ENCODE data around the gene TPSD1. TPM values are rescaled to one million over a fixed set of nuclear protein-coding genes. Genes with fewer than 3 reads are reported as not detected.
"Not testable (repeated sequence)": the region's sequence is repeated elsewhere in the genome, so short reads cannot be mapped to it uniquely, and the experiment has no call there.

Gene TPSD1
- total RNA-seq, 1 donor from 2014 or later, result not detected

DNA sequence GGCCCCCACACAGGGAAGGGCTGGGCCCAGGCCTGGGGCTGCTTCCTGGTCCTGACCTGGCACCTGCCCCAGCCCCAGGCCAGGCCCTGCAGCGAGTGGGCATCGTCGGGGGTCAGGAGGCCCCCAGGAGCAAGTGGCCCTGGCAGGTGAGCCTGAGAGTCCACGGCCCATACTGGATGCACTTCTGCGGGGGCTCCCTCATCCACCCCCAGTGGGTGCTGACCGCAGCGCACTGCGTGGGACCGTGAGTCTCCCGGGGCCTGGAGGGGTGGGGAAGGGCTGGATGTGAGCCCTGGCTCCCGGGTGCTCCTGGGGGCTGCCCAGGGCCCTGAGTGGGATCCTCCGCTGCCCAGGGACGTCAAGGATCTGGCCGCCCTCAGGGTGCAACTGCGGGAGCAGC lies 14.8 kb upstream of the TPSD1 start:
- DNase-seq (ENCODE audit: low read depth in 2 of 2), result not testable (repeated sequence)

DNA sequence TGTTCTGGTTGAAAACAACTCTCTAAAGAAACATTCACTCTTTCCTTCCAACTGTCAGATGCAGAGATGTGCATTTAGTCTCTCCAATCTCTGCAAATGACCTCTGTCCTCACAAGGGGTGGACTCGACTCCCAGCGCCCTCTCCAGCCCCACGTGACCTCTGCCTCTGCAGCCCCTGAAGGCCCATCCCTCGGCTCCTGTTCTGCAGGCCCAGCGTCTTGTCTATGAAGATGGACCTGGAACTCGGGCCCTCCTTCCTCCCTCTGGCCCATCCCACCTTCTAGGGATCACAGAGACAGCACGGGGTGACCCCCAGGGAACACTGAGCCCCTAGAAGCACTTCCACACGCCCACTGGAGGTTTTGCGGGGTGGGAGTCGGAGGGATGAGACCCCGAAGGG lies 12.5 kb upstream of the TPSD1 start:
- DNase-seq (ENCODE audit: low read depth in 2 of 2), result not testable (repeated sequence)

DNA sequence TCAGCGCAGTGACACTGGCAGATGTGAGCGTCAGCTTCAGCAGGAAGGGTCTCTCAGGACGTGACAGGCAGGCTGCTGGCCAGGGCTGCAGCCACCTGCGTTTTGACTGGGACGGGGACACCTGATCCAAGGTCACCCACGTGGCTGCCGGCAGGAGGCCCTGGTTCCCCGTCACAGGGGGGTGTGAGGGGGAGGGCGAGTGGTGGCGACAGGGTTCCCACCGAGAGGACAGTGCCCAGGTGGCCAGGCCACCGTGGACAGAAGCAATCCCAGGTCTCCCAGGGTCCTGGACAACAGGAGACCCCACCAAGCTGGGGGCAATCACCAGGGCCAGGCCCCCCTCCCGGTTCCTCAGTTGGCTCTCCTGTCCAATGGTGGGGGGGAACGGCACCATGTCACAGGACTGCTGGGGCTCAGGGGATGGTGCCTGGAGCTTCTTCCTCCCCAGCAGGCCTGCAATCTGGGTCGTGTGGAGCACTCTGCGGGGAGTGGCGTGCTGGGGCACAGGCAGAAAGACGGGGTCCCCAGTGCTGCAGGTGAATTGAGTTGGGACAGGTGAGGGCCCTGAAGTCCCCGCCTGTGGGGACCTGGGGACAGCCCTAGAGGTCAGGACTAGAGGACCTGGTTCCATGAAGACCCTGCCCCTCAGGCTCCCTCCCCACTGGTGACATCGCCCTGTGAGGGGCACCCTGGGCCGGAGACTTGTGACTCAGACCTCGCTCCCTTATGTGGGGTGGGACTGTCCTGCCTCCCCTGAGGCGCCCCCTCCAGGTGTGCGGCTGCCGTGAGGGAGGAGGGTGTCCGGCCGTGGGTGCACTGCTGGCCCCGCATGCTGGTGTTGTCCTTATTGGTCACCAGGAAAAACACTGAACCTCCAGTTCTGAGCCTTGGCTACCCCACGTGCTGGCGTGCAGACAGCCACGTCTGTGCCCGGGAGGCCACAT lies 11.7 kb upstream of the TPSD1 start:
- not testable (repeated sequence) for DNase-seq (ENCODE audit: low read depth in 2 of 2)

DNA sequence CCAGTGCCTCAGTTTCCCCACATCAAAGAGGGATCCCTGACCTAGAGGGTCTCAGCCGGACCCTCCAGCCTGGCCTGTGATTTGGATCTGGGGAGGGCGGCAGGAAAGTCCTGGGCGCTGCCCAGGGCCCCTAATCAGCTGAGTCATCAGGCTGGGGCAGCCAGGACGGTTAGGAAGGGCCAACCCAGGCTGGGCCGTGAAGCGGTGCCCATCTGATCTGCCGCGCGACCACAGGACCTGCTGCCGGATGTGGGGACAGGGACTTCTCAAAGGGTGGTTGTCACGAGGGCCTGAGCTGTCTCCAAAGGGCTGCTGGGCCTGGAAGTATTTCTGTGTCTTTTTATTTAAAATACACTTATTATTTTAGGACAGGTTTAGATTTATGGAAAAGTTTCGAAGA lies 11.0 kb upstream of the TPSD1 start:
- DNase-seq (ENCODE audit: low read depth in 2 of 2), result no peak

DNA sequence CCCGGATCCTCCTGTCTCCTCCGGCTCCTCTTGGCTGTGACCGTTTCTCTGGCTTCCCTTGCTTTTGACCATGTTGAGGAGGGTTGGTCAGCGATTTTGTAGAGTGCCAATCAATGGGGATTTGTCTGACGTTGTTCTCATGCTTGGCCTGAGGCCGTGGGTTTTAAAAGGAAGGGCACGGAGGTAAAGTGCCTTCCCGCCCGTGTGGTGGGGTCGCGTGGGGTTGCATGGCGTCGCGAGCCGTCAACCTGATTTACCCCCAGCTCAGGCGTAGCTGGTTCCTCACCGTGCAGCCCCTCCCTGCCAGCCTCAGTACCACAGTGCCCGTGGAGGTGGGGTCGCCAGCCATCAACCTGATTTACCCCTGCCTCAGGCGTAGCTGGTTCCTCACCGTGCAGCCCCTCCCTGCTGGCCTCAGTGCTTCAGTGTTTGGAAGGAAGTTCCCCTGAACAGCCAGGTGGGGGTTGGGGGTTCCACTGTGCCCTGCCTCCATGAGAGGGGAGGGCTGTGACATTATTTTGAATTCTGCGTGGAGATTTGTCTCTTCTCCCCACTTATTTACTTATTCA lies 10.3 kb upstream of the TPSD1 start:
- DNase-seq (ENCODE audit: low read depth in 2 of 2), result no peak

DNA sequence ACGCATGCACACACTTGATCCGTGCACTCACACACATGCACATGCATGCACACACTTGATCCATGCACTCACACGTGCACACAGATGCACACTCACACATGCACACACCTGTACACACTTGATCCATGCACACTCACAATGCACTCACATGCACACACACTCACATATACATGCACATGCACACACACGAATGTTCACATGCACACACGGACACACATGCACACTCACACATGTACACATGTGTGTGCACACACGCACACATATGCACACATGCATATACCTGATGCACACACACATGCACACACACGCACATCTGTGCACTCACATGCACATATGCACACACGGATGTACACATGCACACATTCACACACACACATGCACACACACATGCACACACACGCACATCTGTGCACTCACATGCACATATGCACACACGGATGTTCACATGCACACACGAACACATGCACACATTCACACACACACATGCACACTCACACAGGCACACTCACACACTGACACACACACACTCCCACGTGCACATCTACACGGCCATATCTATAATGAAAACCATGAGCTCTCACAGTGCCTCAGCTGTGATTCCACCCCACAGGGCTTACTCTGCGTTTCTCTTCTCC lies 7.8 kb upstream of the TPSD1 start:
- DNase-seq (ENCODE audit: low read depth in 2 of 2), result not testable (repeated sequence)

DNA sequence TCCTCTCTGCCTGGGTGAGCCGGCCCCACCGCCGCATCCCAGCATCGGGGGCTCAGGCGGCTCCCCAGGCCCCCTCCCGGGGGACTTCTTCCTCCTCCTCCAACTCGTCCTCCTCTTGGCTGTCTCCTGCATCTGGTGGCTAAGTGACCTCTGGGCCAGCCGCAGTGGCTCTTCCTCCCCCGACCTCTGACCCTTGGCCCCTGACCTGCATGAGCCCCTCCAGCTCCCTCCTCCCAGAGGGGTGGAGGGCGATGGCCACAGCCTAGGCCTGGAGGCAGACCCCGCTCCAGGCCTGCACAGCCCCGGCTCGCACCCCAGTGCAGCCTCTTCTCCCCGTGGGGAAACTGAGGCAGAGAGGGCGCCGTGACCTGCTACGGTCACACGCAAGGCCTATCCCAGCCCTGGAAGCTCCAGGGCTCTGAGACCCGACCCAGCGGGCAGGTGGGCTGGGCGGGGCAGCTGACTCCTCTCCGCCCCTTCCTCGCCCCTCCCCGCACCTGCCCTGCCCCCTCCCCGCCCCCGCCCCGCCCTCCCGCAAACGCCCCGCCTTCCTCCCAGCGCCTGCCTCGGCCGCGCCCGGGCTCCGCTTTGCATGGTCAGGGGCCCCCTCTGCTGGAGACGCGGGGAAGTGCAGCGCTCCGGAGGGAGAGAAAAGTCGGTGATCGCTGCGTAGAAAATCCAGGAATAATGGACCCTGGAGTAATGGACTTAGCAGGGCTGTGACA lies 6.7 kb upstream of the TPSD1 start:
- DNase-seq (ENCODE audit: low read depth in 2 of 2), result not testable (repeated sequence)

DNA sequence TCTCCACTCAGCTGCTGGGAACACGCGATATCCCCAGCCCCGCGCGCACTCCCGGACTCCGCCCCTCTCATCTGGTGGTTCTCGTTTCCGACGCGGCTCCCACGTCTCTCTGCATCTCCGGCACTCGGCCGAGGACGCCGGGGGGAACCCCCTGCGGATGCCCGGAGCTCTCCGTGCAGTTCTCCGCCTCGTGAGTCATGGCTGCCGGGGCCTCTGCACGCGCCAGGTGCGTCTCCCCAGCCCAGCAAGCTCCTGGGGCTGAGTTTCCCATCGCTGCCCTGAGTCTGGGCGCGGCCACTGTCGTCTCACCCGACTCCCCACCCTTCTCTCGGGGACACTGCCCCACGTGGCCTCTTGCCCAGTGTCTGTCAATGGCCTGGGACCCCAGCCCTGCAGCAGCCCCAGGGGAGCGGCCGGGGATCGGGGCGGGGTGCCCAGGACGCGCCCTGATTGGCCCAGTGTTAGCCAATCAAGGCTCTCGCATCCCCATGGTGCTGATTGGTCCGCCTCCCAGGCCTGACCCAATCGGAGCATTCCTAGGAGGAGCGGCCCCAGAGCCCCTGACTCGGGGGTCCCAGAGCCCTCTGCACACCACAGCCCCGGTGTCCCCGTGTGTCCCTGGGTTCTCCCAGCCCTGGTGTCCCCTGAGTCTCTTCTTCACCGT lies 2.0 kb upstream of the TPSD1 start:
- not testable (repeated sequence) for DNase-seq (ENCODE audit: low read depth in 2 of 2)

DNA sequence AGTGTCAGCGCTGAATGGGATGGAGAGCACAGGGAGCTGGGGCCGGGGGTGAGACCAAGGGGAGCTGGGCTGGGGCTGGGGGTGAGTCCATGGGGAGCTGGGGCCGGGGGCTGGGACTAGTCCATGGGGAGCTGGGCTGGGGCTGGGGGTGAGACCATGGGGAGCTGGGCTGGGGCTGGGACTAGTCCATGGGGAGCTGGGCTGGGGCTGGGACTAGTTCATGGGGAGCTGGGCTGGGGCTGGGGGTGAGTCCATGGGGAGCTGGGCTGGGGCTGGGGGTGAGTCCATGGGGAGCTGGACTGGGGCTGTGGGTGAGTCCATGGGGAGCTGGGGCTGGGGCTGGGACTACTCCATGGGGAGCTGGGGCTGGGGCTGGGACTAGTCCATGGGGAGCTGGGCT lies 1.0 kb upstream of the TPSD1 start:
- DNase-seq (ENCODE audit: low read depth in 2 of 2), result not testable (repeated sequence)

DNA sequence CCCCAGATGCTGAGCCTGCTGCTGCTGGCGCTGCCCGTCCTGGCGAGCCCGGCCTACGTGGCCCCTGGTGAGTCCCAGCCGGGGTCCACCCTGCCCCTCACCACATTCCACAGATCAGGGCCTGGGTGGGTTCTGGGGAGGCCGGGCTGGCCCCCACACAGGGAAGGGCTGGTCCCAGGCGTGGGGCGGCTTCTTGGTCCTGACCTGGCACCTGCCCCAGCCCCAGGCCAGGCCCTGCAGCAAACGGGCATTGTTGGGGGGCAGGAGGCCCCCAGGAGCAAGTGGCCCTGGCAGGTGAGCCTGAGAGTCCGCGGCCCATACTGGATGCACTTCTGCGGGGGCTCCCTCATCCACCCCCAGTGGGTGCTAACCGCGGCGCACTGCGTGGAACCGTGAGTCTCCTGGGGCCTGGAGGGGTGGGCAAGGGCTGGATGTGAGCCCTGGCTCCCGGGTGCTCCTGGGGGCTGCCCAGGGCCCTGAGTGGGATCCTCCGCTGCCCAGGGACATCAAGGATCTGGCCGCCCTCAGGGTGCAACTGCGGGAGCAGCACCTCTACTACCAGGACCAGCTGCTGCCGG lies 516 bp downstream of the TPSD1 start:
- not testable (repeated sequence) for DNase-seq (ENCODE audit: low read depth in 2 of 2)

DNA sequence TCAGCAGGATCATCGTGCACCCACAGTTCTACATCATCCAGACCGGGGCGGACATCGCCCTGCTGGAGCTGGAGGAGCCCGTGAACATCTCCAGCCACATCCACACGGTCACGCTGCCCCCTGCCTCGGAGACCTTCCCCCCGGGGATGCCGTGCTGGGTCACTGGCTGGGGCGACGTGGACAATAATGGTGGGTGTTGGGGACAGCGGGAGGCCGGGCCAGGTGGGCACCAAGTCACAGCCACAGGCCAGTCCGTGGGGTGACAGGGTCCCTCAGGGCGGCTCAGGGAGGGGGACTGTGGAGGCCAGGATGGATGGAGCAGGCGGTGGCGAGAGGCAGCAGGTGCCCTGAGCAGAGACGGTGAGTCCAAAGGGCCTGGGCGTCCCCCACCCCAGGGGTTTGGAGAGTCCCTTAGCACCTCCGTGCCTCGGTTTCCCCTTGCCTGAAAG lies 1.0 kb downstream of the TPSD1 start:
- no peak for DNase-seq (ENCODE audit: low read depth in 2 of 2)

DNA sequence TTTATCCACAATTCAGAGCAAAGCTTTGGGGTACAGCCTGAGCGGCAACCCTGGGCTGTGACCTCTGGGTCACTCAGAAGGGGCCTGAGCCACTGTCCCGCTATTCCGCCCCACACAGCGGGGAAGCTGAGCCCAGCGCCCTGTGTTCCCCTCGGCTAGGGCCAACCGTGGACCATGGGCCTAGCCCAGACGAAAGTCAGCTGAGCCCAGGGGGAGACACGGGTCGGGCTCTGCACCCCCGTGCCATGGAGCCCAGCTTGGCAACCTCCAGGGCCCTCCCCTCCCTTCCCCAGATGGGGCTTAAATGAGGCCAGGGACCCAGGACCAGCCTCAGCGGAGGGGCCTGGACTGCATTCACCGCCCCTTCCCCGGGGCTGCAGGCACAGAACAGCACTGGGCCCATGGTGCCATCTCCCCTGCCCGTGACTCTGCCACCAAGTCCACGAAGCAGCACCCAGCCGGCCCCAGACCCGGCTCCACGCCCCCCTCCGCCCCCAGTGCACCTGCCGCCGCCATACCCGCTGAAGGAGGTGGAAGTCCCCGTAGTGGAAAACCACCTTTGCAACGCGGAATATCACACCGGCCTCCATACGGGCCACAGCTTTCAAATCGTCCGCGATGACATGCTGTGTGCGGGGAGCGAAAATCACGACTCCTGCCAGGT lies 1.8 kb downstream of the TPSD1 start:
- DNase-seq (ENCODE audit: low read depth in 2 of 2), result no peak

DNA sequence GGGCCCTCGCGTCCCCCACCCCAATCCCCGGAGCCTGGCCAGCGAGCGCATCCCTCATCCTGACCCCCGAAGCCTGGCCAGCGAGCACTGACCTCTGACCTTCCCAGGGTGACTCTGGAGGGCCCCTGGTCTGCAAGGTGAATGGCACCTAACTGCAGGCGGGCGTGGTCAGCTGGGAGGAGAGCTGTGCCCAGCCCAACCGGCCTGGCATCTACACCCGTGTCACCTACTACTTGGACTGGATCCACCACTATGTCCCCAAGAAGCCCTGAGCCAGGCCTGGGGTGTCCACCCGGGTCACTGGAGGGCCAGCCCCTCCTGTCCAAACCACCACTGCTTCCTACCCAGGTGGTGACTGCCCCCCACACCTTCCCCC lies 2.3 kb downstream of the TPSD1 start:
- DNase-seq (ENCODE audit: low read depth in 2 of 2), result no peak

DNA sequence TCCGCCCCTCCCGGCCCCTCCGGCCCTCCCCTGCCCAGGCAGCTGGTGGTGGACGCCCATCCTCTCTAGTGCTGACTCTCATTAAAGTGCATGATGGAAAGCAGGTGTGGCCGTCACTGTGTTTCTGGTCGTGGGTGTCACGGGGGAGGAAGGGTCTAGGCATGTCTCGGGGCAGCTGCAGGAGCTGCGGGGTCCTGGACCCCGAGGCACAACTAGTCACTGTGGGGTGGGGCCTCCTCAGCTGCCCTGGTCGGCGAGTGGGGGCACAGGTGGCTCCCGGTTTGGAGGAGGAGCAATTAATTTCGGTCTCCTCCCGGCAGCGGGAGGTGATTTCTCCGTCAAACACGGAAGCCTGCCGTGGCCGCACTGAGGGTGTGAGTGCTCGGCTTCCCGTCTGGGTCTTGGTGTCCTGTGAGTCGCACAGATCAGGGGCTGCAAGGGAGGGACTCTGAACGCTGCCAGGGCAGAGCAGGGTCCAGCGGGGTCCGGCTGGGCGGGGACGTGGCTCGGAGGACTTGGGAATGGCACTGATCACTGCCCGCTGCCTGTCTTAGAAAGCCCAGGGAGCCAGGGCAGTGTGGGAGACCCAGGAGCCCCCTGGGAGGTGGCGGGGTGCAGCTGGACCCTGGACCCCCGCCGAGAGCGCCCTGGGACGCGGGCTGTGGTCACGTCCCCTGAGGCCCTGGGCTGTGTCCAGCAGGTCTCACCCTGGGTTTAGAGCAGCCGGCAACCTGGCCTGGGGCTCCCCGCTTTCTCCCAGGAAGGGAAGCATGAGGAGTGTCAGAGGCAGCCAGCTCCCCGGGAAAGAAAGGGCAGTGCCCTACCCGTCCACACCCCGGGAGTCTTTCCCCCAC lies 3.3 kb downstream of the TPSD1 start:
- DNase-seq (ENCODE audit: low read depth in 2 of 2), result no peak

DNA sequence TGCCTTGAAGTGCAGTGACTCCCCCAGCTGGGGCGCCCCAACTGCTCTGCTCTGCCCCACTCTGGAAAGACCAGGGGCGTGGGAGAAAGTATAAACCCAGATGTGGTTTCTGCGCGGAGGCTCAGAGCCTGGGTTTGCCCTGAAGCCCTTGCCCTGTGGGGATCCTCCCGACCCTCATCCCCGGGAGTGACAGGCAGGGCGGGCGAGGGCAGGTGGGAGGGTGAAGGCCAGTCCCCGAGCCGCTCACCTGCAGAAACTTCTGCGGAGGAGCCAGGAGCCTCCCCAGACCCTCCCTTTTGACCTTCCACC lies 3.8 kb downstream of the TPSD1 start:
- DNase-seq (ENCODE audit: low read depth in 2 of 2), result no peak

DNA sequence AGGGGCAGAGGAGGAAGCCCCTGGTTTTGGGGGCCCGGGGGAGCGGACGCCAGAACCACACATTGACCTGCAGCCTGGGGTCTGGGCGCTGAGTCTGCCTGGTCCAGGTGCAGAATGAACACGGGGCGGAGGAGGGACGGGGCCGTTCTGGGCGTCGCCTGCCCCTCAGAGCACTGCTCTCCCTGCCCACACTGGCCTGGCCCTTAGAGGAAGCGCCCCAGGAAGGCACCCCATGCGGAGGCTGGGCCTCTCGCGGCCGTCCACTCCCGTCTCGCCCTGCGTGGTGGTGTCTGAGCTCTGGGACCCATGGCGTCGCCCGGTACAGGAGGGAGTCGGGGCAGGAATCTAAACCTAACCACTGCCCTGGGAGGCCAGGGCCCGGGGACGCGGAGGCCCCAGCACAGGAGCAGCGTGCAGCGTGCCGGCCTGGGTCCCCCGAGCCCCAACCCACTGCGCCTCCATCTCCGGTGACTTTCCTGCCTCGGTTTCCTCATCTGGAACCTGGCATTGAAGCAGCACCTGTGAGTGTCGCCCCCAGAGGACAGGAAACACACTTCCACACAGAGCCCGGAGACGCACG lies 4.3 kb downstream of the TPSD1 start:
- DNase-seq (ENCODE audit: low read depth in 2 of 2), result no peak

DNA sequence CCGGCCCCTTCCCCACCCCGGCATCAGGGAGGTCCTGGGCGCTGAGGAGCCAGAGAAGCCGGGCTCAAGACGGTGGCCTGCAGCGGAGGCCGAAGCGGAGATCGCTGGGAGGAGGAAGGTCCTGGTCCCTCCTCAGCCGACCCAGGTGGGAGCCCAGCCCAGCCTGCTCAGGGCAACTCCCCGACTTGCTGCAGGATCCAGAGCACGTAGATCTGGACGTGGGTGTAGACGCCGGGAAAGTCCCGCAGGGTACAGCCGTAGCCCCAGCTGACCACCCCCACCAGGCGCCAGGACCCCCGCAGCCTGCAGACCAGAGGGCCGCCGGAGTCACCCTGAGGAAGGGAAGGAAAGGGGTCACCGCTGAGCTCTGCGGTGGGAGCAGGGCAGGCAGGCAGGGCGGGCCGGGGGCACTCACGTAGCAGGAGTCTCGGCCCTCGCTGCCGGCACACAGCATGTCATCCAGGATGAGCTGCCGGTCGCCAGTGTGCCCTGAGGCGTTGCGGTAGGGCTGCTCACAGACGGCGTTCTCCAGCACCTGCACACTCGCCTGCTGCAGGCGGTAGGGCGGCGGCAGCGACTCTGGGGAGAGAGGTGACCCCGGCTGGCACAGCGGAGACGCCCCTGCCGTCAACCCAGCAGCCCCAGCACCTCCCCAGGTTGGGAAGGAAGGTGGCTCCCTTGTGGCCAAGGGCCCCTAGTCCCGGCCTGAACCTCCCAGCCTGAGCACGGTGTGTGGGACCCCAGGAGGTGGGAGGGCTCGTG lies 5.4 kb downstream of the TPSD1 start:
- no peak for DNase-seq (ENCODE audit: low read depth in 2 of 2)

DNA sequence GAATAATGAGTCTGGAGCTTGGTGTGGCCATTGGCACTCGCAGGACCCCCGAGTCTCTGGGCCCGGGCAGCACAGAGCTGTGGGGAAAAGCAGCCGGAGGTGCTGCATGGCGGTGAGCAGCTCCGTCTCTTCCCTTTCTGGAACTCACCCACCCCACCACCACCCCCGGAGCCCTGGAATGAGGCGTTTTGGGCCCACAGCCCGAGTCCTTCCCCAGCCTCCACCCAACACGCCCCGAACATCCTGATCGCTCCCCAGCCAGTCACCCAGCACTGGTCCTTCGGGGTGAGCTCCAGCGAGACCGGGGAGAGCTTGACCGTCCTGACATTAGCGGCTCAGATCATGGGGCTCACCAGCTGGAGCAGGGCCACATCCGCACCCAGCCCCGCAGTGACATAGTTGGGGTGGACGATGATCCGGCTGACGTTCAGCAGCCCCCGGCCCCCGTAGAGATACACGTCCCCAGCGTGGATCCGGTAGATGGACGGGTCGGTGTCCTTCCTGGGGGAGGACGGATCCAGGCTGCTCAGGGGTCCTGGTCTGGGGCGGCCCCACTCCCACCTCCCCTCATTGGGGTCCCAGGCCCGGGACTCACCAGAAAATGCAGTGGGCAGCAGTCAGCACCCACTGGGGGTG lies 6.5 kb downstream of the TPSD1 start:
- no peak for DNase-seq (ENCODE audit: low read depth in 2 of 2)

Data from dermis microvascular lymphatic vessel endothelial cell (primary cell).